ENCODE results near the gene TMEM141.
"Not testable (repeated sequence)": the region's sequence is repeated elsewhere in the genome, so short reads cannot be mapped to it uniquely, and the experiment has no call there.

TMEM141 gene

GRCh38 chr9:136835932-136836904, 45.1 kb downstream of the TMEM141 start:
- POLR2A ChIA-PET = interaction anchor here (1.2 to 1.4 kb wide), 2 partner anchors 12 to 28 kb away, joined by 3 to 4 read pairs; no protein-coding TSS in a partner anchor

GRCh38 chr9:136837146-136837855, 46.2 kb downstream of the TMEM141 start:
- ChIA-PET POLR2A (interaction anchor here (1.4 kb wide), 1 partner anchor 11 kb away, joined by 4 read pairs; no protein-coding TSS in a partner anchor), CTCF (interaction anchor here (0.9 kb wide), 1 partner anchor 11 kb away, joined by 3 read pairs; no protein-coding TSS in a partner anchor)
- DNase-seq (ENCODE audit: extremely low spot score) = no peak
- TF ChIP-seq ZNF384 (IDR thresholded peaks at IDR 0.05) = no peak
- TF ChIP-seq CTBP1 (IDR thresholded peaks at IDR 0.05; ENCODE audit: borderline replicate concordance) = no peak
- no peak for TF ChIP-seq FOXA1 (IDR thresholded peaks at IDR 0.05)
- no peak for TF ChIP-seq FOXK2 (IDR thresholded peaks at IDR 0.05)
- TF ChIP-seq HDGF (IDR thresholded peaks at IDR 0.05; ENCODE audit: borderline replicate concordance) = no peak

More at GRCh38 chr9:136835932-136836904, 45.1 kb downstream of the TMEM141 start:
- TF ChIP-seq HDGF (IDR thresholded peaks at IDR 0.05; ENCODE audit: borderline replicate concordance) (no peak), L3MBTL2 (conservative IDR thresholded peaks at IDR 0.05) (no peak), PKNOX1 (IDR thresholded peaks at IDR 0.05) (no peak), SUZ12 (IDR thresholded peaks at IDR 0.05) (no peak), FOXK2 (IDR thresholded peaks at IDR 0.05) (no peak), FOXA1 (IDR thresholded peaks at IDR 0.05) (no peak), NFRKB (IDR thresholded peaks at IDR 0.05) (no peak), CTBP1 (IDR thresholded peaks at IDR 0.05; ENCODE audit: borderline replicate concordance) (no peak), TARDBP (IDR thresholded peaks at IDR 0.05) (no peak), ARNT (IDR thresholded peaks at IDR 0.05) (no peak), FOXM1 (IDR thresholded peaks at IDR 0.05; ENCODE audit: borderline replicate concordance) (no peak), LEF1 (IDR thresholded peaks at IDR 0.05; ENCODE audit: borderline replicate concordance) (no peak), ELF4 (IDR thresholded peaks at IDR 0.05) (no peak)
- CTCF ChIA-PET = no interaction called here
- no peak for DNase-seq (ENCODE audit: extremely low spot score)

GRCh38 chr9:136837856-136838277, 46.7 kb downstream of the TMEM141 start:
- ChIA-PET CTCF (interaction anchor here (0.9 kb wide), 1 partner anchor 12 kb away, joined by 3 read pairs; no protein-coding TSS in a partner anchor), POLR2A (interaction anchor here (1.4 kb wide), 1 partner anchor 10 kb away, joined by 4 read pairs; no protein-coding TSS in a partner anchor)
- DNase-seq (ENCODE audit: extremely low spot score) = not testable (repeated sequence)

- CTCF ChIA-PET = no interaction called here
- no peak for DNase-seq (ENCODE audit: extremely low spot score)
- POLR2A ChIA-PET = interaction anchor here (0.6 kb wide), 1 partner anchor 31 kb away, joined by 3 read pairs; no protein-coding TSS in a partner anchor
- TF ChIP-seq LEF1 (IDR thresholded peaks at IDR 0.05; ENCODE audit: borderline replicate concordance) = no peak
- no peak for TF ChIP-seq ARNT (IDR thresholded peaks at IDR 0.05)
- no peak for TF ChIP-seq ELF4 (IDR thresholded peaks at IDR 0.05)
- TF ChIP-seq HDGF (IDR thresholded peaks at IDR 0.05; ENCODE audit: borderline replicate concordance) = no peak
- no peak for TF ChIP-seq SP1 (IDR thresholded peaks at IDR 0.05)
- TF ChIP-seq FOXM1 (IDR thresholded peaks at IDR 0.05; ENCODE audit: borderline replicate concordance) = no peak
- no peak for TF ChIP-seq NFRKB (IDR thresholded peaks at IDR 0.05)
- TF ChIP-seq ZNF384 (IDR thresholded peaks at IDR 0.05) = no peak
- no peak for TF ChIP-seq BHLHE40 (IDR thresholded peaks at IDR 0.05; ENCODE audit: borderline replicate concordance)
- no peak for TF ChIP-seq FOXK2 (IDR thresholded peaks at IDR 0.05)
- no peak for TF ChIP-seq FOXA1 (IDR thresholded peaks at IDR 0.05)
- no peak for TF ChIP-seq CTBP1 (IDR thresholded peaks at IDR 0.05; ENCODE audit: borderline replicate concordance)
- no peak for TF ChIP-seq SUZ12 (IDR thresholded peaks at IDR 0.05)
- TF ChIP-seq TARDBP (IDR thresholded peaks at IDR 0.05) = no peak
- TF ChIP-seq PKNOX1 (IDR thresholded peaks at IDR 0.05) = no peak
- no peak for TF ChIP-seq L3MBTL2 (conservative IDR thresholded peaks at IDR 0.05)
These were observed 47.4 kb downstream of the TMEM141 start for GRCh38 chr9:136838314-136839228.

GRCh38 chr9:136839229-136840139, 48.3 kb downstream of the TMEM141 start:
- ChIA-PET CTCF (no interaction called here), POLR2A (interaction anchor here (1.8 kb wide), 1 partner anchor 17 kb away, joined by 4 read pairs; no protein-coding TSS in a partner anchor)
- TF ChIP-seq L3MBTL2 (conservative IDR thresholded peaks at IDR 0.05) (no peak), ZNF384 (IDR thresholded peaks at IDR 0.05) (no peak), FOXK2 (IDR thresholded peaks at IDR 0.05) (no peak), HDGF (IDR thresholded peaks at IDR 0.05; ENCODE audit: borderline replicate concordance) (no peak), CTBP1 (IDR thresholded peaks at IDR 0.05; ENCODE audit: borderline replicate concordance) (no peak), FOXA1 (IDR thresholded peaks at IDR 0.05) (no peak), BHLHE40 (IDR thresholded peaks at IDR 0.05; ENCODE audit: borderline replicate concordance) (no peak), FOXM1 (IDR thresholded peaks at IDR 0.05; ENCODE audit: borderline replicate concordance) (no peak), ARNT (IDR thresholded peaks at IDR 0.05) (no peak)
- DNase-seq (ENCODE audit: extremely low spot score) = no peak
